MCF 10A (cell line): ENCODE measurements around the gene SMARCD3. TPM values are rescaled to one million over a fixed set of nuclear protein-coding genes. Genes with fewer than 3 reads are reported as not detected.

Source experiments
- BruUV-seq: library from RNA; stranded (reverse); fragments of 400-500 nt; replicated peaks from 2 replicates; lab custom pipeline; 2021; lab: Mats Ljungman, UMichigan
- CTCF ChIA-PET: fragments of 300-600 bp; sonication (Branson Sonifier 250); formaldehyde crosslinking; extraction: SDS; loops from one replicate; lab custom pipeline; 2021; ENCODE audit warnings: antibody characterized with exemption, inconsistent platforms; lab: Yijun Ruan, JAX
- POLR2A ChIA-PET: fragments of 300-600, 350-650 bp; sonication (Branson Sonifier 250); formaldehyde crosslinking; extraction: SDS; loops from one replicate; lab custom pipeline; 2020; ENCODE audit warnings: antibody characterized with exemption, inconsistent platforms; lab: Yijun Ruan, JAX
- DNase-seq: peaks from one replicate; pipeline ENCODE4 v3.0.0-alpha.2; 2018; ENCODE audit not compliant: unreplicated experiment
- H3K27ac Mint-ChIP-seq: one replicate; pipeline ENCODE4 v1.8.0; 2022; ENCODE audit warnings: mild to moderate bottlenecking, low read depth, mixed read lengths; ENCODE audit not compliant: unreplicated experiment
- H3K27me3 Mint-ChIP-seq: one replicate; pipeline ENCODE4 v1.8.0; 2022; ENCODE audit warnings: mixed read lengths; ENCODE audit not compliant: insufficient read depth, unreplicated experiment
- H3K36me3 Mint-ChIP-seq: one replicate; pipeline ENCODE4 v1.8.0; 2022; ENCODE audit warnings: mild to moderate bottlenecking, moderate library complexity, mixed read lengths; ENCODE audit not compliant: insufficient read depth, unreplicated experiment
- H3K4me1 Mint-ChIP-seq: one replicate; pipeline ENCODE4 v1.8.0; 2022; ENCODE audit warnings: mixed read lengths; ENCODE audit not compliant: insufficient read depth, unreplicated experiment
- H3K4me3 Mint-ChIP-seq: one replicate; pipeline ENCODE4 v1.8.0; 2022; ENCODE audit warnings: mild to moderate bottlenecking, moderate library complexity, mixed read lengths; ENCODE audit not compliant: unreplicated experiment
- H3K9me3 Mint-ChIP-seq: one replicate; pipeline ENCODE4 v1.8.0; 2022; ENCODE audit warnings: mixed read lengths; ENCODE audit not compliant: unreplicated experiment
- intact Hi-C: fragments of 100-400 bp; cut with micrococcal nuclease; formaldehyde crosslinking; loops from 2 replicates; pipeline ENCODE4 v1.14.1; 2022
- total RNA-seq: library from RNA; stranded (reverse); gene quantifications from 2 replicates; pipeline ENCODE4 v1.2.3, GENCODE V29; 2022
- TF ChIP-seq, protein P1 (sequence below): fragments of 200-600 bp; IDR thresholded peaks from one replicate; pipeline ENCODE4 v1.8.0; 2022; ENCODE audit warnings: antibody characterized with exemption, mild to moderate bottlenecking; ENCODE audit not compliant: unreplicated experiment

Gene SMARCD3
- total RNA-seq, 1 experiment from 2014 or later: 3.8 TPM

- ChIA-PET POLR2A (interaction anchor here (0.6 to 2.2 kb wide), 3 partner anchors 18 to 1628 kb away, joined by 3 to 6 read pairs (median 3); partner anchors contain the start of genes ABCF2 and CHPF2), CTCF (interaction anchor here (0.6 to 1.1 kb wide), 5 partner anchors 16 to 1624 kb away, joined by 3 read pairs; no protein-coding TSS in a partner anchor)
- Mint-ChIP-seq H3K4me1 (peaks cover 42% of the 10 kb centered on the region), H3K36me3 (no peaks in the 10 kb centered on the region), H3K27me3 (peaks cover 11% of the 10 kb centered on the region), H3K4me3 (peak overlapping the region; percentile 63), H3K27ac (no peak overlapping the region), H3K9me3 (no peaks in the 10 kb centered on the region)
- intact Hi-C loops: no loop called here
- TF ChIP-seq, protein P1, sequence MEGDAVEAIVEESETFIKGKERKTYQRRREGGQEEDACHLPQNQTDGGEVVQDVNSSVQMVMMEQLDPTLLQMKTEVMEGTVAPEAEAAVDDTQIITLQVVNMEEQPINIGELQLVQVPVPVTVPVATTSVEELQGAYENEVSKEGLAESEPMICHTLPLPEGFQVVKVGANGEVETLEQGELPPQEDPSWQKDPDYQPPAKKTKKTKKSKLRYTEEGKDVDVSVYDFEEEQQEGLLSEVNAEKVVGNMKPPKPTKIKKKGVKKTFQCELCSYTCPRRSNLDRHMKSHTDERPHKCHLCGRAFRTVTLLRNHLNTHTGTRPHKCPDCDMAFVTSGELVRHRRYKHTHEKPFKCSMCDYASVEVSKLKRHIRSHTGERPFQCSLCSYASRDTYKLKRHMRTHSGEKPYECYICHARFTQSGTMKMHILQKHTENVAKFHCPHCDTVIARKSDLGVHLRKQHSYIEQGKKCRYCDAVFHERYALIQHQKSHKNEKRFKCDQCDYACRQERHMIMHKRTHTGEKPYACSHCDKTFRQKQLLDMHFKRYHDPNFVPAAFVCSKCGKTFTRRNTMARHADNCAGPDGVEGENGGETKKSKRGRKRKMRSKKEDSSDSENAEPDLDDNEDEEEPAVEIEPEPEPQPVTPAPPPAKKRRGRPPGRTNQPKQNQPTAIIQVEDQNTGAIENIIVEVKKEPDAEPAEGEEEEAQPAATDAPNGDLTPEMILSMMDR: no peak
- DNase-seq: no peak
- no TSS peak for BruUV-seq
Observed at GRCh38 chr7:151250181-151251132, 2.0 kb upstream of the SMARCD3 start.

GRCh38 chr7:151249732-151250072 is 1.2 kb upstream of the SMARCD3 start:
- Mint-ChIP-seq H3K27me3 (peaks cover 4% of the 10 kb centered on the region), H3K27ac (peak overlapping the region; percentile 55), H3K4me3 (peak overlapping the region; percentile 90), H3K36me3 (no peaks in the 10 kb centered on the region), H3K4me1 (peaks cover 42% of the 10 kb centered on the region), H3K9me3 (no peaks in the 10 kb centered on the region)
- ChIA-PET POLR2A (interaction anchor here (0.7 to 2.2 kb wide), 3 partner anchors 10 to 23 kb away, joined by 3 to 6 read pairs (median 3); partner anchors contain the start of genes ABCF2 and CHPF2), CTCF (interaction anchor here (1.1 kb wide), 1 partner anchor 15 kb away, joined by 3 read pairs; no protein-coding TSS in a partner anchor)
- peak; percentile 53 for DNase-seq
- intact Hi-C loops: no loop called here
- no TSS peak for BruUV-seq
- TF ChIP-seq, protein P1: no peak

DNA sequence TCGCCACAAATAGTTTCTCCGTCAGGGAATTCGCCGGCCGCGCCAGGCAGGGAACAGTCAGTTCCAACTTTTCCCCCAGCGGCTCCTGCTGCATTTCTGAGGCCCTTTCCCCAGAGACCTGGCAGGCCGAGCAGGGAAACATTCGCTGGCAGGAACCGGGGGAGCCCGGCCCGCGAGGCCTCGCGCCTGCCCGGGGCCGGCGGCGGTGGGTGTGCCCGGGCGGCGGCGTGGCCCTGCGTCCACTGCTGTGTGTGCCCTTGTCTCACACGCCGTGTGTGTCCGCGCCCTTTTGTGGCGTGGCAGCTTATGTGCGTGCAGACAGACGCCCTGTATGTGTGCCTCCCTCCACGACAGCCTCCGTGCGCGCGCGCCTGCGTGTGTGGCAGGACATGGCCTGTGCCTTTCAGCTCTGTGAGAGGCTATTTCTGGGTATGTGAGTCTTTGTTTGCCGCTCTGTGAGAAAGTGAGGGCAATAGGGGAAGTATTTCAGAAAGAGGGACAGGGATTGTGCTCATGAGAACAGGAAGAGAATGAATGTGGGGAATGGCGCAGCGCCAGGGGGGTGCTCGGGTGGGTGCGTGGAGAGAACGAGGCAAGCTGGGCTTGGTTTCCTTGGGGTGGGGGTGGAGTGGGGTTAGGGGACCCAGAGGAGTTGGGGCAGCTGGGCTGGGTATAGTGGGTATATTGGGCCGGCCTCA is 689 bp upstream of the SMARCD3 start:
- Mint-ChIP-seq H3K4me3 (peak overlapping the region; percentile 90), H3K4me1 (peaks cover 42% of the 10 kb centered on the region), H3K27ac (peak overlapping the region; percentile 55), H3K27me3 (no peaks in the 10 kb centered on the region), H3K36me3 (no peaks in the 10 kb centered on the region), H3K9me3 (no peaks in the 10 kb centered on the region)
- TF ChIP-seq, protein P1: no peak
- intact Hi-C loops: no loop called here
- no TSS peak for BruUV-seq
- DNase-seq: peak; percentile 52
- ChIA-PET POLR2A (interaction anchor here (0.7 to 2.2 kb wide), 3 partner anchors 10 to 22 kb away, joined by 3 to 6 read pairs (median 3); partner anchors contain the start of genes ABCF2 and CHPF2), CTCF (interaction anchor here (0.5 to 1.1 kb wide), 2 partner anchors 14 to 52 kb away, joined by 3 read pairs; no protein-coding TSS in a partner anchor)
